IMR-90 (cell line): ENCODE measurements around the gene GADL1. TPM values are rescaled to one million over a fixed set of nuclear protein-coding genes. Genes with fewer than 3 reads are reported as not detected.

Experiments
- ATAC-seq: fragments of 200-7000 bp; cut with Tn5 transposase; 2 replicates; pipeline ENCODE4 v1.9.1; 2020; ENCODE audit warnings: low read depth, mild to moderate bottlenecking, moderate library complexity
- BruUV-seq: library from RNA; stranded (reverse); fragments of 400-500 nt; replicated peaks from 2 replicates; lab custom pipeline; 2021; lab: Mats Ljungman, UMichigan
- CTCF ChIA-PET: fragments of 300-600 bp; formaldehyde crosslinking; extraction: SDS; loops from one replicate; lab custom pipeline; 2021; ENCODE audit warnings: antibody characterized with exemption; lab: Yijun Ruan, JAX
- POLR2A ChIA-PET: fragments of 300-600 bp; sonication (Branson Sonifier 250); formaldehyde crosslinking; loops from one replicate; lab custom pipeline; 2022; ENCODE audit warnings: antibody characterized with exemption; ENCODE audit not compliant: unreplicated experiment; lab: Charles Lee
- DNase-seq: peaks from one replicate; pipeline ENCODE4 v3.0.0; 2013
- H2AFZ ChIP-seq: replicated peaks from 2 replicates; pipeline ENCODE3; 2013; ENCODE audit warnings: low read length, mild to moderate bottlenecking; ENCODE audit not compliant: poor library complexity
- H2AK5ac ChIP-seq: 2 replicates; pipeline ENCODE4 v1.6.1; 2013; ENCODE audit warnings: low read depth, low read length, inconsistent platforms
- H2AK9ac ChIP-seq: replicated peaks from 2 replicates; pipeline ENCODE3; 2013; ENCODE audit warnings: mild to moderate bottlenecking, low read depth, low read length, moderate library complexity; ENCODE audit not compliant: poor library complexity
- H2BK120ac ChIP-seq: 2 replicates; pipeline ENCODE4 v1.6.1; 2013; ENCODE audit warnings: low read depth, low read length, inconsistent platforms
- H2BK15ac ChIP-seq: 3 replicates; pipeline ENCODE4 v1.6.1; 2013; ENCODE audit warnings: low read depth, low read length, inconsistent platforms
- H2BK20ac ChIP-seq: 2 replicates; pipeline ENCODE4 v1.6.1; 2013; ENCODE audit warnings: low read depth, mild to moderate bottlenecking, inconsistent platforms, low read length, moderate library complexity
- H2BK5ac ChIP-seq: 2 replicates; pipeline ENCODE4 v1.6.1; 2013; ENCODE audit warnings: mild to moderate bottlenecking, low read depth, low read length, inconsistent platforms; ENCODE audit not compliant: poor library complexity, severe bottlenecking
- H3K14ac ChIP-seq: replicated peaks from 2 replicates; pipeline ENCODE4 v1.6.1; 2013; ENCODE audit warnings: low read depth, low read length, inconsistent platforms
- H3K18ac ChIP-seq: 2 replicates; pipeline ENCODE4 v1.6.1; 2013; ENCODE audit warnings: low read depth, low read length, control low read depth
- H3K23ac ChIP-seq: 2 replicates; pipeline ENCODE4 v1.6.1; 2013; ENCODE audit warnings: low read depth, low read length, inconsistent platforms
- H3K27ac ChIP-seq: 2 replicates; pipeline ENCODE4 v1.5.1; 2013; ENCODE audit warnings: mild to moderate bottlenecking, control low read depth, low read length; ENCODE audit not compliant: insufficient read depth
- H3K27me3 ChIP-seq: 2 replicates; pipeline ENCODE4 v1.6.1; 2013; ENCODE audit warnings: low read length; ENCODE audit not compliant: control insufficient read depth, insufficient read depth
- H3K36me3 ChIP-seq: 2 replicates; pipeline ENCODE4 v1.6.1; 2013; ENCODE audit warnings: low read length, mixed read lengths; ENCODE audit not compliant: control insufficient read depth, insufficient read depth
- H3K4ac ChIP-seq: 2 replicates; pipeline ENCODE4 v1.6.1; 2013; ENCODE audit warnings: low read depth, low read length, inconsistent platforms
- H3K4me1 ChIP-seq: 2 replicates; pipeline ENCODE4 v1.6.1; 2013; ENCODE audit warnings: low read length, mixed read lengths; ENCODE audit not compliant: control insufficient read depth, insufficient read depth
- H3K4me2 ChIP-seq: 2 replicates; pipeline ENCODE4 v1.6.1; 2013; ENCODE audit warnings: low read depth, mild to moderate bottlenecking, control low read depth, low read length, moderate library complexity
- H3K4me3 ChIP-seq: 2 replicates; pipeline ENCODE4 v1.5.1; 2013; ENCODE audit warnings: low read depth, mild to moderate bottlenecking, control low read depth, low read length, moderate library complexity; ENCODE audit not compliant: insufficient read depth
- H3K56ac ChIP-seq: 2 replicates; pipeline ENCODE4 v1.6.1; 2013; ENCODE audit warnings: low read length, inconsistent platforms; ENCODE audit not compliant: insufficient read depth; ENCODE audit errors: extremely low read depth
- H3K79me1 ChIP-seq, 2 experiments: 2 replicates each; pipeline ENCODE4 v1.6.1; 2013; ENCODE audit warnings: low read length in 2 of 2, inconsistent platforms in 1 of 2, low read depth in 1 of 2
- H3K9ac ChIP-seq: 2 replicates; pipeline ENCODE4 v1.6.1; 2013; ENCODE audit warnings: low read depth, low read length, control low read depth
- H3K9me1 ChIP-seq: 2 replicates; pipeline ENCODE4 v1.6.1; 2013; ENCODE audit warnings: low read length, inconsistent platforms; ENCODE audit not compliant: insufficient read depth
- H3K9me3 ChIP-seq: 2 replicates; pipeline ENCODE4 v1.6.1; 2013; ENCODE audit warnings: low read length; ENCODE audit not compliant: control insufficient read depth, insufficient read depth
- H4K20me1 ChIP-seq: 2 replicates; pipeline ENCODE4 v1.6.1; 2013; ENCODE audit warnings: low read length, inconsistent platforms; ENCODE audit not compliant: insufficient read depth
- H4K5ac ChIP-seq: 2 replicates; pipeline ENCODE4 v1.6.1; 2013; ENCODE audit warnings: mild to moderate bottlenecking, low read depth, low read length, control low read depth
- H4K8ac ChIP-seq, 2 experiments: 2 replicates each; pipeline ENCODE4 v1.6.1; 2013; ENCODE audit warnings: low read depth in 2 of 2, low read length in 2 of 2, control low read depth in 1 of 2, inconsistent platforms in 1 of 2
- H4K91ac ChIP-seq: 2 replicates; pipeline ENCODE4 v1.6.1; 2013; ENCODE audit warnings: low read depth, low read length, inconsistent platforms; ENCODE audit not compliant: insufficient read depth
- MAFK ChIP-seq: IDR thresholded peaks from 2 replicates; pipeline ENCODE4 v1.6.1; 2012; ENCODE audit warnings: low read depth, low read length, improper control_type of control experiment
- MXI1 ChIP-seq: IDR thresholded peaks from 2 replicates; pipeline ENCODE4 v1.6.1; 2012; ENCODE audit warnings: low read depth, mild to moderate bottlenecking, low read length, moderate library complexity, borderline replicate concordance
- RCOR1 ChIP-seq: IDR thresholded peaks from 2 replicates; pipeline ENCODE4 v1.6.1; 2012; ENCODE audit warnings: mild to moderate bottlenecking, low read length, improper control_type of control experiment; ENCODE audit not compliant: insufficient replicate concordance
- SMC3 ChIP-seq: fragments of 150-350 bp; IDR thresholded peaks from 2 replicates; pipeline ENCODE4 v1.6.1; 2016; ENCODE audit warnings: low read depth, mild to moderate bottlenecking, antibody characterized with exemption, low read length, moderate library complexity
- WGBS, 2 experiments: methylation state at CpG; one replicate each; pipeline versions ENCODE4 v1.1.5 to v1.1.7; 2013; ENCODE audit warnings: missing lambda C conversion rate in 2 of 2; ENCODE audit not compliant: insufficient read length in 1 of 2; ENCODE audit errors: extremely low coverage in 2 of 2; 5-methylcytosine and 5-hydroxymethylcytosine counted together
- dilution Hi-C: fragments of 300-500 bp; cut with HindIII; formaldehyde crosslinking; loops from one replicate; pipeline ENCODE4 v1.14.3; 2018; ENCODE audit warnings: low sequenced_read_pairs; ENCODE audit not compliant: unreplicated experiment
- in situ Hi-C: fragments of 300-500 bp; cut with MboI; formaldehyde crosslinking; loops from 3 replicates; pipeline ENCODE4 v1.14.3; 2019; ENCODE audit warnings: low sequenced_read_pairs, inconsistent platforms, mixed read lengths
- intact Hi-C: fragments of 100-400 bp; cut with micrococcal nuclease; formaldehyde crosslinking; loops from 2 replicates; pipeline ENCODE4 v1.10.0; 2022
- polyA plus RNA-seq, 3 experiments: library from polyadenylated mRNA; depleted of rRNA; stranded (reverse); fragments of >200 nt; gene quantifications; 2 replicates each; pipeline ENCODE4 v1.2.3, GENCODE V29; 2012; ENCODE audit warnings: low replicate concordance in 1 of 3
- total RNA-seq: library from RNA; depleted of rRNA; stranded (reverse); fragments of >200 nt; gene quantifications from 2 replicates; pipeline ENCODE4 v1.2.3, GENCODE V29; 2012
- TF ChIP-seq, protein P1 (sequence below): conservative IDR thresholded peaks from 2 replicates; pipeline ENCODE4 v1.5.1; 2012; ENCODE audit warnings: mild to moderate bottlenecking, low read depth, low read length, improper control_type of control experiment

Gene GADL1
- total and polyA plus RNA-seq, 2 of the 4 experiments (the other 2 are of a cell fraction): not detected

DNA sequence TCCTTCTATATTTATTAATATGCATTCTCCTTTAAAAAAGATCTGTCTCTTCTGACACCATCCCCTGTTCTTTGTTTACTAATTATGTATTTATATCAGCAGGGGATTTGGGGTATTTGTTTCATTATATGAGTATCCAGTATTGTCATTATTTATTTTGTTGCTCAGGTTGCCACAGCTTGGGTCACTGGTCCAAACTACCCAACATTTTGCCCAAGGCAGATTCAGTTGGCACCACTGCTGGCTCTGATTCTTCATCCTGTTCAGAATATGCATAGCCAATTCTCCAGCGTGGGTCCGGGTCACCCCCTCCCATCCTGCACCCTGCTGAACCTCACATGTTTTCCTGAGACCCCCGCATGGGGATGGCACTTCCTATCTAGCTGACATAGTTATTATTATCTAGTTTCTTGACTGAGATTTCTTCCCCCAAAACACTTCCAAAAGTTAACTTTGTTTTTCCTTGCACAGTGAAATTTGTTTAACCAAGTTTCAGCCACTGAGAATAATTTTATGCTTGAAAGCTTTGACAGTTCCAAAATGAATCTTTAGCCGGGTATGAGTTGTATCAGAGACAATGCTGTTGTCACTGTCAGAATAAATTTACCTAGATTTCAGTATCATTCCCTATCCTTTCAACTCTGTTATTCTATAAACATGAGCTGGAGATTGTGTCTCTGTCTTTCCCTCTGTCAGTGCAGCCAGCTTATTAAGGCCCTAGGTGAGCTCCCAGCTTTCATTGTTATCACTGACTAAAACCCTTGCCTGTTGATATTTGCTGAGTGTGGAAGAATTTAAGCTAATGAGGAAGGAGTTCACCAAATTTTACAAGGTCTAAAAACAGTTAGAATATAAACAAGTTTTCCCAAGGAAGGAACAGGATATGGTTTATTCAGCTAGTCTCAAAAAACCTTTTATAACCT, 217.8 kb downstream of the GADL1 start:
- peaks cover 13% of the 10 kb centered on the region for H3K4me1 ChIP-seq
- H3K56ac ChIP-seq: no peak overlapping the region
- POLR2A ChIA-PET: no interaction called here
- H2AFZ ChIP-seq: no peak overlapping the region
- H3K23ac ChIP-seq: no peak overlapping the region
- no peaks in the 10 kb centered on the region for H3K27me3 ChIP-seq
- peaks cover 42% of the 10 kb centered on the region for H3K36me3 ChIP-seq
- no peak overlapping the region for H3K9ac ChIP-seq
- ATAC-seq (no peak), DNase-seq (no peak)
- H4K5ac ChIP-seq: no peak overlapping the region
- no peak overlapping the region for H2AK9ac ChIP-seq
- no peak overlapping the region for H4K91ac ChIP-seq
- no peak overlapping the region for H2BK120ac ChIP-seq
- TF ChIP-seq SMC3 (no peak), MAFK (peak; percentile 51), RCOR1 (no peak), MXI1 (no peak)
- TF ChIP-seq, protein P1, sequence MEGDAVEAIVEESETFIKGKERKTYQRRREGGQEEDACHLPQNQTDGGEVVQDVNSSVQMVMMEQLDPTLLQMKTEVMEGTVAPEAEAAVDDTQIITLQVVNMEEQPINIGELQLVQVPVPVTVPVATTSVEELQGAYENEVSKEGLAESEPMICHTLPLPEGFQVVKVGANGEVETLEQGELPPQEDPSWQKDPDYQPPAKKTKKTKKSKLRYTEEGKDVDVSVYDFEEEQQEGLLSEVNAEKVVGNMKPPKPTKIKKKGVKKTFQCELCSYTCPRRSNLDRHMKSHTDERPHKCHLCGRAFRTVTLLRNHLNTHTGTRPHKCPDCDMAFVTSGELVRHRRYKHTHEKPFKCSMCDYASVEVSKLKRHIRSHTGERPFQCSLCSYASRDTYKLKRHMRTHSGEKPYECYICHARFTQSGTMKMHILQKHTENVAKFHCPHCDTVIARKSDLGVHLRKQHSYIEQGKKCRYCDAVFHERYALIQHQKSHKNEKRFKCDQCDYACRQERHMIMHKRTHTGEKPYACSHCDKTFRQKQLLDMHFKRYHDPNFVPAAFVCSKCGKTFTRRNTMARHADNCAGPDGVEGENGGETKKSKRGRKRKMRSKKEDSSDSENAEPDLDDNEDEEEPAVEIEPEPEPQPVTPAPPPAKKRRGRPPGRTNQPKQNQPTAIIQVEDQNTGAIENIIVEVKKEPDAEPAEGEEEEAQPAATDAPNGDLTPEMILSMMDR: no peak
- no peak overlapping the region for H3K4ac ChIP-seq
- no peak overlapping the region for H2BK5ac ChIP-seq
- peaks cover 18% of the 10 kb centered on the region for H3K9me1 ChIP-seq
- peaks cover 30 to 66% of the 10 kb centered on the region in 2 experiments for H3K79me1 ChIP-seq
- no peak overlapping the region for H2BK20ac ChIP-seq
- intact Hi-C loops (no loop called here), dilution Hi-C loops (no loop called here), in situ Hi-C loops (no loop called here)
- H3K14ac ChIP-seq: no peak overlapping the region
- H3K18ac ChIP-seq: no peak overlapping the region
- H4K20me1 ChIP-seq: no peaks in the 10 kb centered on the region
- no peak overlapping the region for H3K27ac ChIP-seq
- no CpG with 5 or more reads among the region's 4 CpGs for WGBS, 2 experiments
- H3K4me3 ChIP-seq: no peak overlapping the region
- no peak overlapping the region for H4K8ac ChIP-seq
- no peaks in the 10 kb centered on the region for H3K9me3 ChIP-seq
- no peak overlapping the region for H3K4me2 ChIP-seq
- CTCF ChIA-PET: no interaction called here
- no peak overlapping the region for H2BK15ac ChIP-seq
- H2AK5ac ChIP-seq: no peak overlapping the region
- no TSS peak for BruUV-seq
